ENCODE data around the gene NAA20.
A peak's percentile ranks its signal among the peaks of the same experiment; 100 is the strongest.

The NAA20 gene

DNA sequence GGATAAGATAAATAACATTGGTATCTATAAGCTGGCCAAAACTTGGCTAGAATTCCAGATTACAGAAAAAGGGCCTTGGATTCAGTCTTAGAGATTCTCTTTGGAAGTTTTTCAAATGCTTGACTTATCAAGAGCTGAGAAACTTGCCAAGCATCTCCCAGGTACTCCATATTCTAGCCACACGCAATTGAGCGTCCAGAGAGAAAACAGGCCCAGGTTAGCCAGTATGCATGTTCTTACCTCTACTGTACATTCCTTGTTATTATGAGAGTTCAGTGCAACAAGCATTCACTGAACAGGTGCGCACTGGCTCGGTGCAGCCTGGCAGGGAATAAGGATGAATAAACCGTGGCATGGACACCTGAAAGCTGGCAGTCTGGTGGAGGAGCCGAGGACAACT is 21.4 kb downstream of the NAA20 start:
- no peak overlapping the region for H3K27ac ChIP-seq
- TF ChIP-seq, protein P1, sequence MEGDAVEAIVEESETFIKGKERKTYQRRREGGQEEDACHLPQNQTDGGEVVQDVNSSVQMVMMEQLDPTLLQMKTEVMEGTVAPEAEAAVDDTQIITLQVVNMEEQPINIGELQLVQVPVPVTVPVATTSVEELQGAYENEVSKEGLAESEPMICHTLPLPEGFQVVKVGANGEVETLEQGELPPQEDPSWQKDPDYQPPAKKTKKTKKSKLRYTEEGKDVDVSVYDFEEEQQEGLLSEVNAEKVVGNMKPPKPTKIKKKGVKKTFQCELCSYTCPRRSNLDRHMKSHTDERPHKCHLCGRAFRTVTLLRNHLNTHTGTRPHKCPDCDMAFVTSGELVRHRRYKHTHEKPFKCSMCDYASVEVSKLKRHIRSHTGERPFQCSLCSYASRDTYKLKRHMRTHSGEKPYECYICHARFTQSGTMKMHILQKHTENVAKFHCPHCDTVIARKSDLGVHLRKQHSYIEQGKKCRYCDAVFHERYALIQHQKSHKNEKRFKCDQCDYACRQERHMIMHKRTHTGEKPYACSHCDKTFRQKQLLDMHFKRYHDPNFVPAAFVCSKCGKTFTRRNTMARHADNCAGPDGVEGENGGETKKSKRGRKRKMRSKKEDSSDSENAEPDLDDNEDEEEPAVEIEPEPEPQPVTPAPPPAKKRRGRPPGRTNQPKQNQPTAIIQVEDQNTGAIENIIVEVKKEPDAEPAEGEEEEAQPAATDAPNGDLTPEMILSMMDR (IDR thresholded peaks at IDR 0.05; ENCODE audit: low read depth, low read length, missing control alignments) = no peak
- DNase-seq = no peak
- no peak overlapping the region for H3K4me3 ChIP-seq (ENCODE audit: low read depth, low read length)
- peaks cover 54% of the 10 kb centered on the region for H3K36me3 ChIP-seq (replicated peaks)
- in situ Hi-C loops (cut with HindIII; ENCODE audit: low pct_ligation_motif_present, low sequenced_read_pairs) = no loop called here
- H3K27me3 ChIP-seq (replicated peaks) = no peaks in the 10 kb centered on the region

DNA sequence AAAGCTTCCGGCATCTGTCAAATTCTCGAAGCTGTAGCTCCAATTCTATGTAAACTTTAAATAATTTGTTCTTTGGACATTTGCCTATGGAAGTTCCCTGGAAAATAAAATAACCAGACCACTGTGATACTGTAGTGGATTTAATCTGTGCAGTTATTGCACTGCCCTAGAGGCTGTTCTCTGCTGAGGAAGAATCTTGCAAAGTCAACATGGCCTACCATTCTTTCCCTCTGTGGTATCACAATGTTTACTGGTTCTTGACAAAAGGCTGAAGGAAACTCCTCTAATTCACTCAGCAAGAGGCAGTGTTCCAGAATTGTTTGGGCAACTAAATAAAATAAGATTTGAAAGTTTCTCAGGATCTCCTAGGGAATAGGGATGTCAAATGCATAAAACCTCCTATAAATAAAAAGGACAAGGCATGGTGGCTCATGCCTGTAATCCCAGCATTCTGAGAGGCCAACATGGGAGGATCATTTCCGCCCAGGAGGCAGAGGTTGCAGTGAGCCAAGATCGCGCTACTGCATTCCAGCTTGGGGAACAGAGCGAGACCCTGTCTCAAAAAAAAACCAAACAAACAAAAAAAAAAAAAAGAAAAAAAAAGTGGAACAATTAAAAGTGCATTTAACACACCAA is 22.7 kb downstream of the NAA20 start:
- no peaks in the 10 kb centered on the region for H3K27me3 ChIP-seq (replicated peaks)
- DNase-seq = no peak
- in situ Hi-C loops (cut with HindIII; ENCODE audit: low pct_ligation_motif_present, low sequenced_read_pairs) = no loop called here
- TF ChIP-seq, protein P1 (IDR thresholded peaks at IDR 0.05; ENCODE audit: low read depth, low read length, missing control alignments) = no peak
- H3K36me3 ChIP-seq (replicated peaks) = peaks cover 58% of the 10 kb centered on the region
- no peak overlapping the region for H3K4me3 ChIP-seq (ENCODE audit: low read depth, low read length)
- H3K27ac ChIP-seq = no peak overlapping the region

DNA sequence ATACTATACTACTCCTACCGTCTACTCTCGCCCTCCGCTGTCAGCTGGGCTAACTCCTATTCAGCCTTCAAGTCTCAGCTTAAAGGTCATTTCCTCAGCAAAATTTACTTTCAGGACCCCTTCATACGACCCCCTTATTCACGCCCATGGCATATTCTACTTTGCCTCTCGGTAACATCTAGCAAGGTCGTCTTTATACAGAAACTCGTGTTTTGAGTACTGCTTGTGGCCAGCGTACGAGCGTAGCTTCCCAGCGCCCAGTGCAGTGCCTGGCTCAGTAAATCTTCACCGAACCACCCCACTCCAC is 34.6 kb downstream of the NAA20 start:
- DNase-seq = no peak
- Histone ChIP-seq H3K4me3 (ENCODE audit: low read depth, low read length) (peak overlapping the region; percentile 93), H3K36me3 (replicated peaks) (peaks cover 21% of the 10 kb centered on the region), H3K27me3 (replicated peaks) (no peaks in the 10 kb centered on the region), H3K27ac (peak overlapping the region; percentile 59)
- in situ Hi-C loops (cut with HindIII; ENCODE audit: low pct_ligation_motif_present, low sequenced_read_pairs) = no loop called here
- TF ChIP-seq, protein P1 (IDR thresholded peaks at IDR 0.05; ENCODE audit: low read depth, low read length, missing control alignments) = no peak

DNA sequence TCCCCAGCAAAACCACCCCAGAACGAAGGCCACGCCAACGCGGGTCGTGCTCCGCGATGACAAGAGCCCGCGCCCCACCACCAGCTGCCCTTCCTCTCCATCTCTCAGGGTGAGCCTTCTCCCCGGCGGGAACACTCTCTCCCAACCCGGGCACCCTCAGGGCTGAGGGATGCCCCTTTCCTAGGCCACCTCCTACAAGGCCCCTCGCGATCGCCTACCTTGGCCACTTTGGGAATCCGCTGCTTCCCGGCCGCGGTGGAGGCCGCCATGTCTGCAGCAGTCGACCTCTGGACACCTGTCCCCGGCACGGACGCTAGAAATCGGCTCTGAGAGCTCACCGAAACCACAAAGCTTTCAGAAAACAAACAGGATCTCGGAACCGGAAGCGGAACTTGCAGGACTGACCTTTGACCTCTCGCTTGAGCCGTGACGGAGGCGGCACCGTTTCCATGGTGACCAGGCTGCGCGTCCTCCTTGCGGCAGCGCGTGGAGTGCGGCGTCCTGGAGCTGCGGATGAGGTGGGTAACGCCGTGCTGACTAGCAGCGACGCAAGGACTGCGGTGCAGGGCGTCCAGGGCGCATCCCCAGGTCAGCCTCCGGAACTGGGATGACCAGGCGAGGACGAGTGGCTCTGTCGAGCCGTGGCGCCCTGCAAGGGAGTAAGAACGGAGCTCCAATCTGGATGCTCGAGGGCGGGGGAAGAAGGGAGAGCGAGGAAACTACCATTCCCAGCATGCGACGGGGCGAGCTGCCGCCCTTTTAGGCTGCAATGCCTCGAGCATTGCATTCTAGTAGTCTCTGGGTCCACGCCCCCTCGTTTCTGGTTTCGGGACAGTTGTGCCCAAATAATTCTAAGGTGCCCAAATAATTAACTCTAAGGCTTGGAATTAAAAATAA is 35.2 kb downstream of the NAA20 start, which contains the start of the genes CFAP61 and CRNKL1:
CFAP61 (plus strand) TSS at position 459 of the 897 bp plus-strand sequence. CDS start 4,122 bp downstream, outside the sequence.
CRNKL1 (minus strand) TSS at position 393 of the 897 bp plus-strand sequence; CDS start at position 269, 124 bp downstream.
- TF ChIP-seq, protein P1 (IDR thresholded peaks at IDR 0.05; ENCODE audit: low read depth, low read length, missing control alignments) = no peak
- in situ Hi-C loops (cut with HindIII; ENCODE audit: low pct_ligation_motif_present, low sequenced_read_pairs) = no loop called here
- Histone ChIP-seq H3K36me3 (replicated peaks) (peaks cover 19% of the 10 kb centered on the region), H3K27ac (peak within 1 kb of the TSS; percentile 59), H3K27me3 (replicated peaks) (no peaks in the 10 kb centered on the region), H3K4me3 (ENCODE audit: low read depth, low read length) (peak within 1 kb of the TSS; percentile 93)
- peak; percentile 94 for DNase-seq

DNA sequence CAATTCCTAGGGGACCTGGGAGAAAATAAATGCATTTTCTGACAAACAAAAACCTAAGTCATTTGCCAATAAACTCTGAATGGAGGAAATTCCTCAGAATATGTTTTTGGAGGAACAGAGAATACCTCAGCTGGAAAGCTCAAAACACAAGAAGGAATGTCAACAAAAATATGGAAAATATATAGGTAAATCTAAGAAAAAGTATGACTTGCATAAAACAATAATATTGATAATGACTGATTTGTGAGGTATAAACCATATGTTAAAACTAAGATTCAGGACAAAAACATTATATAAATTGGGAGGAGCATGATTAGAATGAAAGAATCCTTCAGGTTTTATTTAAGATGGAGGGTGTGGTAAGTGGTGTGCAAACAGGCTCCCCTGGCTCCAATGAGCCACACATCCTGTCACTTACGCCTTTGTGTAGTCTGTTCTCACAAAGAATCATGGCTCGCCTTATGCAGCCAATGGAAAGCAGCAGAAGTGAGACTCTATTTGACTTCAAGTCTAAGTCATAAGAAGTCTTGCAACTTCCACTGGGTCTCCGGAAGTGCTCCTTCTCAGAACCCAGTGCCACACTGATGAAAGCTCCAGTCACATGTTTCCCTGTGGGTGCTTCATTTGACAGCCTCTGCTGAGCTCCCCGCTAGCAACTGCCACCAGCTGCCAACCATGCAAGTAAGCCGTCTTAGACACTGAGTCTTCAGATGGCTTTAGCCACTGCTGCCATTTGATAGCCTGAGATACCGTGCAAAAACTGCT is 43.3 kb downstream of the NAA20 start:
- no peak for DNase-seq
- in situ Hi-C loops (cut with HindIII; ENCODE audit: low pct_ligation_motif_present, low sequenced_read_pairs) = no loop called here
- Histone ChIP-seq H3K36me3 (replicated peaks) (no peaks in the 10 kb centered on the region), H3K27ac (no peak overlapping the region), H3K4me3 (ENCODE audit: low read depth, low read length) (no peak overlapping the region), H3K27me3 (replicated peaks) (no peaks in the 10 kb centered on the region)
- TF ChIP-seq, protein P1 (IDR thresholded peaks at IDR 0.05; ENCODE audit: low read depth, low read length, missing control alignments) = no peak

Data from brain microvascular endothelial cell (primary cell).